PC-3 (cell line): ENCODE results near the gene MEGF6. TPM values are rescaled to one million over a fixed set of nuclear protein-coding genes. Genes with fewer than 3 reads are reported as not detected.
A peak's percentile ranks its signal among the peaks of the same experiment; 100 is the strongest.

ENCODE experiments used
- ATAC-seq: fragments of 200-7000 bp; cut with Tn5 transposase; 2 replicates; pipeline ENCODE4 v1.9.1; 2020; ENCODE audit warnings: mild to moderate bottlenecking, moderate library complexity
- BruUV-seq: library from RNA; stranded (reverse); fragments of 400-500 nt; replicated peaks from 2 replicates; lab custom pipeline; 2021; lab: Mats Ljungman, UMichigan
- CTCF ChIA-PET: fragments of 300-600 bp; sonication (Branson Sonifier 250); formaldehyde crosslinking; loops from one replicate; lab custom pipeline; 2022; ENCODE audit warnings: antibody characterized with exemption; lab: Charles Lee
- POLR2A ChIA-PET: fragments of 300-600 bp; sonication (Branson Sonifier 250); formaldehyde crosslinking; loops from one replicate; lab custom pipeline; 2022; ENCODE audit warnings: antibody characterized with exemption; ENCODE audit not compliant: unreplicated experiment; lab: Charles Lee
- DNase-seq: peaks from one replicate; pipeline ENCODE4 v3.0.0-alpha.2; 2015
- H2AFZ ChIP-seq: fragments of 300-600 bp; sonication (generic); 2 replicates; pipeline ENCODE4 v1.6.0; 2016; ENCODE audit warnings: antibody characterized with exemption, low read length
- H3F3A ChIP-seq: fragments of 300-600 bp; sonication (generic); one replicate; pipeline ENCODE4 v1.6.0; 2017; ENCODE audit warnings: antibody characterized with exemption, low read length, control low read depth, mild to moderate bottlenecking; ENCODE audit not compliant: unreplicated experiment
- H3K27ac ChIP-seq: fragments of 300-600 bp; sonication (generic); 2 replicates; pipeline ENCODE4 v1.5.1; 2016; ENCODE audit warnings: mild to moderate bottlenecking, low read length
- H3K27me3 ChIP-seq: fragments of 300-600 bp; sonication (generic); 2 replicates; pipeline ENCODE4 v1.6.1; 2016; ENCODE audit warnings: low read length, mixed read lengths
- H3K36me3 ChIP-seq: fragments of 300-600 bp; sonication (generic); 2 replicates; pipeline ENCODE4 v1.6.1; 2016; ENCODE audit warnings: low read depth, mixed run types, low read length, mixed read lengths
- H3K4me1 ChIP-seq: fragments of 300-600 bp; sonication (generic); 2 replicates; pipeline ENCODE4 v1.5.1; 2016; ENCODE audit warnings: low read length; ENCODE audit not compliant: insufficient read depth
- H3K4me2 ChIP-seq: fragments of 300-600 bp; sonication (generic); 2 replicates; pipeline ENCODE4 v1.6.0; 2016; ENCODE audit warnings: low read length
- H3K4me3 ChIP-seq: fragments of 300-600 bp; sonication (generic); 2 replicates; pipeline ENCODE4 v1.5.1; 2016; ENCODE audit warnings: mild to moderate bottlenecking, low read length, mixed read lengths
- H3K79me2 ChIP-seq: fragments of 300-600 bp; sonication (generic); 2 replicates; pipeline ENCODE4 v1.6.1; 2017; ENCODE audit warnings: low read length, mixed read lengths
- H3K9ac ChIP-seq: fragments of 300-600 bp; sonication (generic); 2 replicates; pipeline ENCODE4 v1.6.0; 2016; ENCODE audit warnings: mild to moderate bottlenecking, low read length
- H3K9me2 ChIP-seq: fragments of 300-600 bp; sonication (generic); replicated peaks from 2 replicates; pipeline ENCODE4 v1.6.1; 2016; ENCODE audit warnings: mixed run types, low read length, mixed read lengths
- H3K9me3 ChIP-seq: fragments of 300-600 bp; sonication (generic); 2 replicates; pipeline ENCODE4 v1.6.1; 2016; ENCODE audit warnings: low read length, mixed read lengths
- H4K20me1 ChIP-seq: fragments of 300-600 bp; sonication (generic); 2 replicates; pipeline ENCODE4 v1.6.1; 2016; ENCODE audit warnings: low read length, mixed read lengths
- CTCF ChIP-seq: fragments of 300-600 bp; sonication (generic); conservative IDR thresholded peaks from 2 replicates; pipeline ENCODE4 v1.5.1; 2017; ENCODE audit warnings: antibody characterized with exemption, low read depth, mild to moderate bottlenecking, low read length
- EZH2 ChIP-seq: fragments of 300-600 bp; sonication (generic); IDR thresholded peaks from one replicate; pipeline ENCODE4 v1.6.1; 2017; ENCODE audit warnings: antibody characterized with exemption, mild to moderate bottlenecking, low read length; ENCODE audit not compliant: unreplicated experiment
- EZH2phosphoT487 ChIP-seq: fragments of 300-600 bp; sonication (generic); IDR thresholded peaks from 2 replicates; pipeline ENCODE4 v1.6.1; 2018; ENCODE audit warnings: mild to moderate bottlenecking, antibody characterized with exemption, low read length, borderline replicate concordance
- intact Hi-C: fragments of 100-400 bp; cut with micrococcal nuclease; formaldehyde crosslinking; loops from 2 replicates; pipeline ENCODE4 v1.9.0; 2023
- total RNA-seq: library from RNA; depleted of rRNA; stranded (reverse); fragments of >200 nt; gene quantifications from 2 replicates; pipeline ENCODE4 v1.2.3, GENCODE V29; 2014

MEGF6 gene
- total RNA-seq, 1 experiment from 2014 or later, result 32.5 TPM

- no TSS peak for BruUV-seq
- Histone ChIP-seq H3K4me3 (no peak overlapping the region), H3F3A (no peaks in the 10 kb centered on the region), H3K9ac (peak overlapping the region; percentile 57), H3K4me1 (peaks cover 14% of the 10 kb centered on the region), H3K27ac (peak overlapping the region; percentile 70), H3K36me3 (no peaks in the 10 kb centered on the region), H2AFZ (no peak overlapping the region), H3K79me2 (no peaks in the 10 kb centered on the region), H3K9me3 (no peaks in the 10 kb centered on the region), H3K9me2 (no peaks in the 10 kb centered on the region), H4K20me1 (no peaks in the 10 kb centered on the region), H3K27me3 (no peaks in the 10 kb centered on the region), H3K4me2 (no peak overlapping the region)
- ChIA-PET POLR2A (interaction anchor here (0.7 to 1.1 kb wide), 2 partner anchors 26 to 28 kb away, joined by 4 to 12 read pairs; no protein-coding TSS in a partner anchor), CTCF (interaction anchor here (1.1 kb wide), 3 partner anchors 15 to 50 kb away, joined by 3 to 8 read pairs (median 4); no protein-coding TSS in a partner anchor)
- TF ChIP-seq EZH2phosphoT487, result no peak
- TF ChIP-seq EZH2, result no peak
- TF ChIP-seq CTCF, result no peak
- DNase-seq, result no peak
- ATAC-seq, result no peak
- intact Hi-C loops, result no loop called here
These were observed 107.8 kb downstream of the MEGF6 start for GRCh38 chr1:3503525-3503886.

- BruUV-seq, result no TSS peak
- TF ChIP-seq CTCF, result no peak
- TF ChIP-seq EZH2phosphoT487, result no peak
- no peak for TF ChIP-seq EZH2
- H3K79me2 ChIP-seq, result no peaks in the 10 kb centered on the region
- no peak overlapping the region for H3K27ac ChIP-seq
- no peak overlapping the region for H3K4me2 ChIP-seq
- CTCF ChIA-PET, result interaction anchor here (1.1 kb wide), 1 partner anchor 15 kb away, joined by 4 read pairs; no protein-coding TSS in a partner anchor
- no peaks in the 10 kb centered on the region for H3K9me2 ChIP-seq
- H3K4me1 ChIP-seq, result peaks cover 14% of the 10 kb centered on the region
- DNase-seq, result no peak
- H3K36me3 ChIP-seq, result no peaks in the 10 kb centered on the region
- intact Hi-C loops, result no loop called here
- H3K9ac ChIP-seq, result no peak overlapping the region
- H3K27me3 ChIP-seq, result no peaks in the 10 kb centered on the region
- no peaks in the 10 kb centered on the region for H3F3A ChIP-seq
- H3K4me3 ChIP-seq, result no peak overlapping the region
- H3K9me3 ChIP-seq, result no peaks in the 10 kb centered on the region
- H2AFZ ChIP-seq, result no peak overlapping the region
- POLR2A ChIA-PET, result no interaction called here
- no peaks in the 10 kb centered on the region for H4K20me1 ChIP-seq
- ATAC-seq, result no peak
These were observed 108.4 kb downstream of the MEGF6 start for GRCh38 chr1:3502641-3503524.
